ENCODE data around the gene SYT7. TPM values are rescaled to one million over a fixed set of nuclear protein-coding genes. Genes with fewer than 3 reads are reported as not detected.

SYT7 gene
- total and polyA plus RNA-seq, 2 of the 8 experiments (the other 6 are each of a cell fraction or from before 2014, with no cell fraction given): 9.6 to 10.5 TPM

DNA sequence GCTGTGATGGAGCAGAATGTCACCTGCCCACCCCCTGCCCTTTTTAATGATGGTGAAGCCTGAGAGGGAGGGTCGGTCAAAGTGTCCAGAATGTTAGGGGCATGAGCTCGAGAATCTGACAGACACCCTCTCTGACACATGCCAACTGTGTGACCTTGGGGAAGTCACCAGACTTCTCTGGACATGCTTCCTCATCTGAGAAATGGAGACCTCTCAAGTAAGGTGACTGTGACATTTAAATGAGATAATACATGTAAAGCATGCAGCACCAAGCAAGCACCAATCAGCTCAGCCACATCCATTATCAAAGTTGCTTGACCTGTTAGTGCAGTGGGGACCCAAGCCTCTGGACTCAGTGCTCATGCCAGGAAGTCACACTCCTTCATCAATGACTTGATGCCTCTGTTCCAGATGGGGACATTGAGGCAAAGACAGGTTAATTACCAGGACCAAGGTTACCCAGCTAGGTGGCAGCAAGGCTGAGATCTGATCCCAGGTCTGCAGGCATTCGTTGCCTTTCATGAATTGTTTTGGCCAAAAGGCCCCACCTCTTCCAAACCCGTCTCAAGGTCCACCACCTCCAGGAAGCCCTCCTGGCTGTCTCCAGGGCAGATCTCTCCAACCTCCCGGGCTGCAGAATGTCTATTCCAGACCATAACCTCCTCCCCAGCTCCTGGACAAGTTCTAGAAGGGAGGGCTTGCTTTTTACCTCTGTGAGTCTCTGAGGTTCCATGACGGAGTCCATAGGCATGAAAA is 38.8 kb upstream of the SYT7 start:
- no peak for FAIRE-seq
- DNase-seq (ENCODE audit: low read depth in 1 of 2, low spot score in 2 of 2): no peak
- Histone ChIP-seq H2BK120ac (replicated peaks; ENCODE audit: low read depth, low read length) (no peak overlapping the region), H3K9ac (replicated peaks in 1 of 4; ENCODE audit: extremely low read depth in 1 of 4, low read depth in 3 of 4, low read length in 3 of 4) (no peak overlapping the region), H3K56ac (replicated peaks; ENCODE audit: insufficient read length, low read depth, low read length) (no peak overlapping the region), H3K4me3 (ENCODE audit: extremely low read depth in 1 of 4, insufficient read depth in 2 of 4, low read depth in 3 of 4, low read length in 4 of 4) (no peak overlapping the region), H4K91ac (replicated peaks; ENCODE audit: insufficient read length, low read length) (no peak overlapping the region), H3K27ac (ENCODE audit: low read depth, low read length) (no peak overlapping the region), H4K5ac (ENCODE audit: insufficient read length, low read depth, low read length) (no peak overlapping the region), H2BK15ac (ENCODE audit: low read length) (no peak overlapping the region), H3K4ac (replicated peaks; ENCODE audit: insufficient read length, low read depth, low read length) (no peak overlapping the region), H4K20me1 (replicated peaks in 1 of 2; ENCODE audit: control insufficient read depth in 1 of 2, insufficient read depth in 2 of 2, low read length in 2 of 2) (no peaks in the 10 kb centered on the region), H3K27me3 (replicated peaks in 1 of 4; ENCODE audit: control insufficient read depth in 3 of 4, extremely low read depth in 1 of 4, insufficient read depth in 3 of 4, low read length in 3 of 4) (no peaks in the 10 kb centered on the region), H3K36me3 (ENCODE audit: control insufficient read depth in 2 of 4, insufficient read depth in 4 of 4, low read length in 3 of 4) (no peaks in the 10 kb centered on the region), H2AK5ac (ENCODE audit: low read depth, low read length) (no peak overlapping the region), H3K79me1 (ENCODE audit: low read depth, low read length) (no peaks in the 10 kb centered on the region), H4K8ac (ENCODE audit: extremely low read depth, insufficient read depth, low read length) (no peak overlapping the region), H3K4me1 (replicated peaks in 1 of 4; ENCODE audit: control insufficient read depth in 3 of 4, insufficient read depth in 4 of 4, low read length in 3 of 4) (peaks cover 2 to 9% (median 4%) of the 10 kb centered on the region in 4 experiments; a peak in 4 of 7 replicates), H2BK20ac (ENCODE audit: low read length) (0 out of 2 replicates have a peak overlapping the region, but pooled peaks have one; percentile 34), H3K23me2 (ENCODE audit: low read depth, low read length) (peaks cover 2% of the 10 kb centered on the region; the same call in 1 of the 2 replicates), H3K4me2 (ENCODE audit: insufficient read depth in 1 of 2, low read depth in 2 of 2, low read length in 2 of 2) (no peak overlapping the region), H2AFZ (ENCODE audit: low read length) (no peak overlapping the region), H2BK12ac (ENCODE audit: low read depth, low read length) (no peak overlapping the region; the same call in 1 of the 2 replicates), H3K18ac (ENCODE audit: extremely low read depth, low read length) (no peak overlapping the region), H2BK5ac (ENCODE audit: low read depth, low read length) (no peak overlapping the region), H3K14ac (ENCODE audit: insufficient read length) (no peak overlapping the region), H3K79me2 (ENCODE audit: control insufficient read depth in 1 of 2, insufficient read depth in 2 of 2, low read length in 2 of 2) (no peaks in the 10 kb centered on the region), H3K9me3 (ENCODE audit: insufficient read depth in 2 of 2, low read depth in 1 of 2, low read length in 1 of 2) (no peaks in the 10 kb centered on the region), H3K23ac (ENCODE audit: insufficient read length) (no peak overlapping the region)
- CTCF ChIA-PET (ENCODE audit: partially characterized antibody): interaction anchor here (0.7 to 21.9 kb wide), 11 partner anchors 9 to 184 kb away, joined by 3 to 335 read pairs (median 7); partner anchors contain the start of gene SYT7
- WGBS, 2 experiments (ENCODE audit: extremely low coverage in 1 of 2, insufficient coverage in 1 of 2, insufficient read length in 1 of 2, insufficient replicate concordance in 2 of 2, low coverage in 1 of 2, low lambda C conversion rate in 2 of 2, missing lambda C conversion rate in 1 of 2): 86% methylated on average over 6 of the region's 6 CpGs; no CpG with 5 or more reads in 1 of the 2 experiments
- POLR2A ChIA-PET (ENCODE audit: partially characterized antibody): interaction anchor here (0.7 to 1.8 kb wide), 5 partner anchors 10 to 80 kb away, joined by 3 to 5 read pairs (median 4); no protein-coding TSS in a partner anchor
- TF ChIP-seq TBP (IDR thresholded peaks at IDR 0.05; ENCODE audit: low read depth, low read length) (no peak), TEAD4 (IDR thresholded peaks at IDR 0.05; ENCODE audit: low read depth, low read length) (no peak), USF2 (IDR thresholded peaks at IDR 0.05; ENCODE audit: low read length) (no peak), ZNF274 (IDR thresholded peaks at IDR 0.05; ENCODE audit: borderline replicate concordance, extremely low read depth, low read length) (no peak), EZH2 (IDR thresholded peaks at IDR 0.05; ENCODE audit: low read depth, low read length, severe bottlenecking) (no peak), KDM5A (IDR thresholded peaks at IDR 0.05; ENCODE audit: low read length) (no peak), POLR2A (IDR thresholded peaks at IDR 0.05; ENCODE audit: control extremely low read depth in 1 of 2, low read depth in 2 of 2, low read length in 2 of 2) (no peak), RFX5 (IDR thresholded peaks at IDR 0.05; ENCODE audit: borderline replicate concordance, low read depth, low read length) (no peak), RXRA (IDR thresholded peaks at IDR 0.05; ENCODE audit: insufficient read depth, low read depth, low read length) (no peak), EP300 (IDR thresholded peaks at IDR 0.05; ENCODE audit: borderline replicate concordance in 1 of 2, low read depth in 2 of 2, low read length in 2 of 2) (no peak), SIRT6 (IDR thresholded peaks at IDR 0.05; ENCODE audit: low read length) (no peak), BACH1 (IDR thresholded peaks at IDR 0.05; ENCODE audit: low read length) (no peak)

Measured in H1 (cell line).